Panc1 (cell line): ENCODE data around the gene ZC3H18. TPM values are rescaled to one million over a fixed set of nuclear protein-coding genes. Genes with fewer than 3 reads are reported as not detected.

Source experiments
- ATAC-seq: fragments of 200-7000 bp; cut with Tn5 transposase; 2 replicates; pipeline ENCODE4 v1.9.1; 2020; ENCODE audit warnings: mild to moderate bottlenecking, moderate library complexity
- Bru-seq: library from RNA; stranded (reverse); fragments of 400-500 nt; gene quantifications from one replicate; lab custom pipeline; 2021; lab: Mats Ljungman, UMichigan
- BruChase-seq, 2 experiments: library from RNA; stranded (reverse); fragments of 400-500 nt; gene quantifications; one replicate each; lab custom pipeline; 2021; lab: Mats Ljungman, UMichigan
- BruUV-seq: library from RNA; stranded (reverse); fragments of 400-500 nt; replicated peaks from 2 replicates; lab custom pipeline; 2021; lab: Mats Ljungman, UMichigan
- CTCF ChIA-PET: fragments of 300-600 bp; sonication (Branson Sonifier 250); formaldehyde crosslinking; loops from one replicate; lab custom pipeline; 2022; ENCODE audit warnings: antibody characterized with exemption; lab: Charles Lee
- POLR2A ChIA-PET: fragments of 300-600 bp; sonication (Branson Sonifier 250); formaldehyde crosslinking; loops from one replicate; lab custom pipeline; 2022; ENCODE audit warnings: antibody characterized with exemption; lab: Charles Lee
- DNase-seq: peaks from one replicate; pipeline ENCODE4 v3.0.0-alpha.2; 2010; ENCODE audit warnings: low read depth, low spot score
- H3K27ac ChIP-seq: 2 replicates; pipeline ENCODE4 v1.5.1; 2011; ENCODE audit warnings: mild to moderate bottlenecking, low read length, inconsistent platforms
- H3K27me3 ChIP-seq: fragments of 200-500 bp; sonication (Bioruptor generic); 2 replicates; pipeline ENCODE4 v1.6.0; 2014; ENCODE audit warnings: low read length, inconsistent platforms; ENCODE audit not compliant: control insufficient read depth, insufficient read depth
- H3K36me3 ChIP-seq: fragments of 200-500 bp; sonication (Bioruptor generic); 2 replicates; pipeline ENCODE4 v1.5.1; 2014; ENCODE audit warnings: inconsistent platforms, mild to moderate bottlenecking, low read length, moderate library complexity; ENCODE audit not compliant: control insufficient read depth, insufficient read depth
- H3K4me1 ChIP-seq: 2 replicates; pipeline ENCODE4 v1.5.1; 2011; ENCODE audit warnings: inconsistent platforms, mild to moderate bottlenecking, low read length, moderate library complexity; ENCODE audit not compliant: control insufficient read depth, insufficient read depth
- H3K4me3 ChIP-seq, 2 experiments: 2 replicates each; pipeline ENCODE4 v1.5.1; 2011 to 2012; ENCODE audit warnings: low read depth in 2 of 2, low read length in 2 of 2, mild to moderate bottlenecking in 2 of 2, inconsistent platforms in 1 of 2, moderate library complexity in 1 of 2
- H3K9me3 ChIP-seq: fragments of 200-500 bp; sonication (Bioruptor generic); 2 replicates; pipeline ENCODE4 v1.5.1; 2014; ENCODE audit warnings: low read depth, mild to moderate bottlenecking, inconsistent platforms, low read length, moderate library complexity; ENCODE audit not compliant: control insufficient read depth, insufficient read depth
- POLR2AphosphoS5 ChIP-seq: IDR thresholded peaks from 2 replicates; pipeline ENCODE4 v1.6.1; 2012; ENCODE audit warnings: mild to moderate bottlenecking, low read depth, low read length, moderate library complexity
- SIN3A ChIP-seq: IDR thresholded peaks from 2 replicates; pipeline ENCODE4 v1.6.1; 2012; ENCODE audit warnings: low read depth, mild to moderate bottlenecking, low read length, moderate library complexity, borderline replicate concordance; ENCODE audit not compliant: insufficient read depth
- TCF7L2 ChIP-seq: IDR thresholded peaks from 2 replicates; pipeline ENCODE4 v1.6.1; 2011; ENCODE audit warnings: mild to moderate bottlenecking, low read depth, low read length, inconsistent platforms
- in situ Hi-C: cut with HindIII; loops from 2 replicates; pipeline ENCODE4 v1.10.0; 2016; ENCODE audit warnings: low sequenced_read_pairs, low pct_unique_long_range_greater_than_20kb
- intact Hi-C: fragments of 100-400 bp; cut with micrococcal nuclease; formaldehyde crosslinking; loops from one replicate; pipeline ENCODE4 v1.10.0; 2022; ENCODE audit not compliant: unreplicated experiment
- long read RNA-seq: library from polyadenylated mRNA; unstranded; transcript quantifications from one replicate; pipeline ENCODE4 v2.0.0, GENCODE V29; 2021; ENCODE audit not compliant: unreplicated experiment
- polyA plus RNA-seq: library from polyadenylated mRNA; unstranded; fragments of >200 nt; gene quantifications from one replicate; pipeline ENCODE4 v1.2.1, GENCODE V29; 2012; ENCODE audit warnings: missing spikeins; ENCODE audit not compliant: insufficient read length
- total RNA-seq: library from RNA; stranded (reverse); gene quantifications from one replicate; pipeline ENCODE4 v1.2.1, GENCODE V29; 2021; ENCODE audit not compliant: unreplicated experiment
- TF ChIP-seq, protein P1 (sequence below): fragments of 450-650 bp; IDR thresholded peaks from 2 replicates; pipeline ENCODE4 v1.5.1; 2017; ENCODE audit warnings: mild to moderate bottlenecking
- TF ChIP-seq, protein P2 (sequence below), 2 experiments: IDR thresholded peaks; 2 replicates each; pipeline ENCODE4 v1.6.1; 2011 to 2012; ENCODE audit warnings: low read depth in 2 of 2, control low read depth in 1 of 2, low read length in 1 of 2, mild to moderate bottlenecking in 1 of 2, moderate library complexity in 1 of 2; ENCODE audit not compliant: insufficient read depth in 1 of 2

Gene ZC3H18
- total RNA-seq, result 45.9 TPM
- polyA plus RNA-seq, result 41.2 TPM
- Bru-seq, nascent RNA, result percentile 69 among the genes with signal in this experiment
- percentile 66 among the genes with signal in this experiment for BruChase-seq, experiment 1, labeled RNA remaining after a 2-hour chase
- BruChase-seq, experiment 2, labeled RNA remaining after a 6-hour chase, result percentile 73 among the genes with signal in this experiment
- long read RNA-seq, transcript ZC3H18-202 (19 exons, 3,211 nt), result minor isoform, 6 of 65 reads
- long read RNA-seq, transcript ZC3H18-201 (18 exons, 3,729 nt), result major isoform, 17 of 65 reads
- long read RNA-seq, partial matches to known transcripts, result 25 of 65 reads
- long read RNA-seq, other reads (novel, unspliced or antisense), result 14 of 65 reads

DNA sequence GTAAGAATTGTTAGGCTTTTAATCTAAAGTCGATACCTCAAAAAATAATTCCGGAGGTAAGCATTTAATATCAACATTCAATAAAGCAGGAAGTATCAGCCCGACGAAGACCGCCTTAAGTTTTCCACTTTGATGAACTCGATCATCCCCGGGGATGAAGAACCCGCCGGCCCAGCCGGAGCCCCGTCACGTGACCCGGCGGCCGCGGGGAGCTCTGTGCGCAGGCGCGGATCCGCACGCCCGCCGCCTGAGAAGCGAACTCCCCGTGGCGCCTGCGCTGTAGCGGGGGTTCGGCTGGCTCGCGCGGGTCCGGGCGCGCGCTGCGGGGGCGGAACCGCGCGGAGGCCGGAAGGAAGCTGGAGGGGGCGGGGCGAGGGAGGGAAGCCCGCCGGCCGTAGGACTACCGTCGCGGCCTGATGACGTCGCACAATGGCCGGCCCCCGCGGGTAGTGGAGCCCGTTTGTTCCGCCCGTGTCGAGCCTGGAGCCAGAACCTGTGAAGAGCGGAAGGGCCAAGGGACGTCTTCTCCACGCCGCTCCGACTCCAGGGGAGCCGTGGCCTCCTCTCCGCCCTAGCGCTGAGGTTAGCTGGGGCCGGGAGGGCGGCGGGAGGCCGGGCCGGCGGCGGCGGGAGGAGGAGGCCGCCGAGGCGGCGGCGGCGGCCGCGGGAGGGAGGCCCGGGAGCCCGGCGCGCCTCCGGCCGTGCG is at the start of gene ZC3H18:
ZC3H18 (plus strand) TSS at position 419 of the 706 bp plus-strand sequence. CDS start 6,721 bp downstream, outside the sequence.
- in situ Hi-C loops, result no loop called here
- intact Hi-C loops, result no loop called here
- CTCF ChIA-PET, result no interaction called here
- H3K27ac ChIP-seq, result peak within 1 kb of the TSS; percentile 89
- POLR2A ChIA-PET, result interaction anchor here (0.6 to 1.1 kb wide), 4 partner anchors 9 to 556 kb away, joined by 3 to 13 read pairs (median 5); no protein-coding TSS in a partner anchor
- no TSS peak for BruUV-seq
- H3K36me3 ChIP-seq, result peaks cover 8% of the 10 kb centered on the region
- TF ChIP-seq, protein P1, sequence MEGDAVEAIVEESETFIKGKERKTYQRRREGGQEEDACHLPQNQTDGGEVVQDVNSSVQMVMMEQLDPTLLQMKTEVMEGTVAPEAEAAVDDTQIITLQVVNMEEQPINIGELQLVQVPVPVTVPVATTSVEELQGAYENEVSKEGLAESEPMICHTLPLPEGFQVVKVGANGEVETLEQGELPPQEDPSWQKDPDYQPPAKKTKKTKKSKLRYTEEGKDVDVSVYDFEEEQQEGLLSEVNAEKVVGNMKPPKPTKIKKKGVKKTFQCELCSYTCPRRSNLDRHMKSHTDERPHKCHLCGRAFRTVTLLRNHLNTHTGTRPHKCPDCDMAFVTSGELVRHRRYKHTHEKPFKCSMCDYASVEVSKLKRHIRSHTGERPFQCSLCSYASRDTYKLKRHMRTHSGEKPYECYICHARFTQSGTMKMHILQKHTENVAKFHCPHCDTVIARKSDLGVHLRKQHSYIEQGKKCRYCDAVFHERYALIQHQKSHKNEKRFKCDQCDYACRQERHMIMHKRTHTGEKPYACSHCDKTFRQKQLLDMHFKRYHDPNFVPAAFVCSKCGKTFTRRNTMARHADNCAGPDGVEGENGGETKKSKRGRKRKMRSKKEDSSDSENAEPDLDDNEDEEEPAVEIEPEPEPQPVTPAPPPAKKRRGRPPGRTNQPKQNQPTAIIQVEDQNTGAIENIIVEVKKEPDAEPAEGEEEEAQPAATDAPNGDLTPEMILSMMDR, result no peak
- peak; percentile 61; the same call in 1 of the 2 replicates for TF ChIP-seq POLR2AphosphoS5
- TF ChIP-seq, protein P2, sequence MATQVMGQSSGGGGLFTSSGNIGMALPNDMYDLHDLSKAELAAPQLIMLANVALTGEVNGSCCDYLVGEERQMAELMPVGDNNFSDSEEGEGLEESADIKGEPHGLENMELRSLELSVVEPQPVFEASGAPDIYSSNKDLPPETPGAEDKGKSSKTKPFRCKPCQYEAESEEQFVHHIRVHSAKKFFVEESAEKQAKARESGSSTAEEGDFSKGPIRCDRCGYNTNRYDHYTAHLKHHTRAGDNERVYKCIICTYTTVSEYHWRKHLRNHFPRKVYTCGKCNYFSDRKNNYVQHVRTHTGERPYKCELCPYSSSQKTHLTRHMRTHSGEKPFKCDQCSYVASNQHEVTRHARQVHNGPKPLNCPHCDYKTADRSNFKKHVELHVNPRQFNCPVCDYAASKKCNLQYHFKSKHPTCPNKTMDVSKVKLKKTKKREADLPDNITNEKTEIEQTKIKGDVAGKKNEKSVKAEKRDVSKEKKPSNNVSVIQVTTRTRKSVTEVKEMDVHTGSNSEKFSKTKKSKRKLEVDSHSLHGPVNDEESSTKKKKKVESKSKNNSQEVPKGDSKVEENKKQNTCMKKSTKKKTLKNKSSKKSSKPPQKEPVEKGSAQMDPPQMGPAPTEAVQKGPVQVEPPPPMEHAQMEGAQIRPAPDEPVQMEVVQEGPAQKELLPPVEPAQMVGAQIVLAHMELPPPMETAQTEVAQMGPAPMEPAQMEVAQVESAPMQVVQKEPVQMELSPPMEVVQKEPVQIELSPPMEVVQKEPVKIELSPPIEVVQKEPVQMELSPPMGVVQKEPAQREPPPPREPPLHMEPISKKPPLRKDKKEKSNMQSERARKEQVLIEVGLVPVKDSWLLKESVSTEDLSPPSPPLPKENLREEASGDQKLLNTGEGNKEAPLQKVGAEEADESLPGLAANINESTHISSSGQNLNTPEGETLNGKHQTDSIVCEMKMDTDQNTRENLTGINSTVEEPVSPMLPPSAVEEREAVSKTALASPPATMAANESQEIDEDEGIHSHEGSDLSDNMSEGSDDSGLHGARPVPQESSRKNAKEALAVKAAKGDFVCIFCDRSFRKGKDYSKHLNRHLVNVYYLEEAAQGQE (IDR thresholded peaks at IDR 0.05; ENCODE audit: insufficient read depth in 1 of 2, low read depth in 2 of 2, low read length in 1 of 2), result no peak
- TF ChIP-seq SIN3A, result 0 out of 2 replicates have a peak, but pooled peaks have one; percentile 71
- TF ChIP-seq TCF7L2, result no peak
- H3K4me1 ChIP-seq, result peaks cover 10% of the 10 kb centered on the region
- no peaks in the 10 kb centered on the region for H3K9me3 ChIP-seq
- ATAC-seq (peak; percentile 92), DNase-seq (no peak)
- peak within 1 kb of the TSS; percentile 82 to 86 for H3K4me3 ChIP-seq
- no peaks in the 10 kb centered on the region for H3K27me3 ChIP-seq

DNA sequence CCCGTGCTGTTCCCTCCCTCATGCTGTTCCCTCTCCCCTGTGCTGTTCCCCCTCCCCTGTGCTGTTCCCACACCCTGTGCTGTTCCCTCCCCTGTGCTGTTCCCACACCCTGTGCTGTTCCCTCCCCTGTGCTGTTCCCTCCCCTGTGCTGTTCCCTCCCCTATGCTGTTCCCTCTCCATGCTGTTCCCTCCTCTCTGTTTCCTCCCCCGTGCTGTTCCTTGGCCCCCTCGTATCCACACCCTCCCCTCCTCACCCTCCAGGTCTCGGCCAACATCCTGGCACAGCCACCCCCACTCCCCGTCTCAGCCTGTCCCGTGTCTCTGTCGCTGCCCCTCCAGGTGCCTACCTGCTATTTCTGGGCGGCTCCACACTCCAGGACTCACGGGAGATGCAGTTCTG is 48.5 kb upstream of the ZC3H18 start:
- CTCF ChIA-PET, result no interaction called here
- Histone ChIP-seq H3K4me1 (no peaks in the 10 kb centered on the region), H3K9me3 (no peaks in the 10 kb centered on the region), H3K4me3 (no peak overlapping the region), H3K27me3 (no peaks in the 10 kb centered on the region), H3K27ac (no peak overlapping the region), H3K36me3 (no peaks in the 10 kb centered on the region)
- BruUV-seq, result no TSS peak
- TF ChIP-seq TCF7L2, result no peak
- TF ChIP-seq SIN3A, result no peak
- TF ChIP-seq, protein P2 (IDR thresholded peaks at IDR 0.05; ENCODE audit: insufficient read depth in 1 of 2, low read depth in 2 of 2, low read length in 1 of 2), result no peak
- TF ChIP-seq, protein P1, result no peak
- TF ChIP-seq POLR2AphosphoS5, result no peak
- DNase-seq (no peak), ATAC-seq (no peak)
- in situ Hi-C loops (no loop called here), intact Hi-C loops (no loop called here)
- POLR2A ChIA-PET, result no interaction called here
